GM18519 (cell line): ENCODE measurements around the gene SYTL3.
"Not testable (repeated sequence)": the region's sequence is repeated elsewhere in the genome, so short reads cannot be mapped to it uniquely, and the experiment has no call there.

Source experiments
- ATAC-seq: cut with Tn5 transposase; IDR thresholded peaks from one replicate; pipeline ENCODE4 v1.9.1; 2021; ENCODE audit warnings: mild to moderate bottlenecking, moderate library complexity; ENCODE audit not compliant: unreplicated experiment, low FRiP score

SYTL3 gene

DNA sequence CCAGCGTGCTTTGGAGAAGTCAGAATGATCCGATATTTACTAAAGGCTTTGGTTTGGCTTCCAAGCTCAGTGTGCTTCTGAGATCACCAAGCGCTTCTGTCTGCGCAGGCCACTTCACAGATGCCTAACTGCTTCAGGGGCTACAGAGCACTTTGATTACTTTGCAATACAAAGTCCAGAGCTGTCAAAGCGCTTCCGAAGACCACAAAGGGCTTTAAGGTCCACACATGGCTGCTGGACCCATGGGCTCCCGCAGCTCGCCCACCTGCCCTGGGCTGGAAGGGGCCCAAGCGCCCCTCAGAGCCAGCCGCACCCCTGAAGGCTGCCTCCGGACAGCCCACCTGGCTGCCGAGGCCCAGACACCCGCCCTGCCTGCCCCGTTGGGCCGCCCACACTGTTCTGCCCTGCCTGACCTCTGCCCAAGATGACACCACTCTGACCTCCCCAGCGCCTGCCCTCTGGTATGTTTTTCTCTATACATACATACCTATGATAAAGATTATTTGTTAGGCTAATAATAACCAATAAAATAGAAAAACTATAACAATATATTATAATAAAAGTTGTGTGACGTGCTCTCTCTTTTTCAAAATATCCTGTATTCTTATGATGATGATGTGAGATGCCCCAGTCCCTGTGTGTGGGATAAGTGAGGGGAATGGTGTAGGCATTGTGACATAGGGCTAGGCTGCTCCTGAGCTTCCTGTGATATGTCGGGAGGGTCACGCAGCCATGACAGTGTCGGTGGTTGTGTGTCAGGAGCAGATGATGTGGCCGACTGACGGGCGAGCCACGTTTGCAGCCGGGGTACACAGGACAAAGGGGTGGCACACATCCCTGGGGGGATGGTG is 27.9 kb upstream of the SYTL3 start:
- ATAC-seq = no peak

DNA sequence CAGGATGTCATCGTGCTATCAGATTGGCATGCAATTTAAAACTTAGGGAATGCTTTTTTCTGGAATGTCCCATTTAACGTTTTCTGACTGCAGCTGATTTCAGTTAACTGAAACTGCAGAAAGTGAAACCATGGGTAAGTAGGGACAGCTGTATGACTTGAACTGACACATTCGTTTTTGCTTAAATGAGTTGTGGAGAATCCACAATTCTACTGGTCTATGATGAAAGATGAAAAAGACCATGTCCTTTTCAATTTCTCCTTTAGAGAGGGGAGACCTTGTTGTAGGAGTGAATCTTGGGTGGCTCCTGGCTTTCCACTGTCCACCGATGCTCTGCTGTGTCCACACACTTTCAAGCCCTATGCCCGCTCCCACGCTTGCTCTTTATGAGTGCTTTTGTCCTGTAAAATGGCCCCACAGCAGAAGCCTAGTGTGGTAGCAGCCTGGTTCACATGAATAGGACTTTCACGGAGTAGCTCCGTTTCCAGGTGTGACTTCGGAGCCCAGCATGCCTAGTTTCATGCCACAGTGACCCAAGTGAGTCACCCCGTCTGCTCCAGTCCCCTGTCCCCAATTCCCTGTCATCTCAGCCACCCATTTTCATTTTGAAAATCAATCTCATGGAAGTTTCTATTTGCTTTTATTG is 27.2 kb upstream of the SYTL3 start:
- no peak for ATAC-seq

DNA sequence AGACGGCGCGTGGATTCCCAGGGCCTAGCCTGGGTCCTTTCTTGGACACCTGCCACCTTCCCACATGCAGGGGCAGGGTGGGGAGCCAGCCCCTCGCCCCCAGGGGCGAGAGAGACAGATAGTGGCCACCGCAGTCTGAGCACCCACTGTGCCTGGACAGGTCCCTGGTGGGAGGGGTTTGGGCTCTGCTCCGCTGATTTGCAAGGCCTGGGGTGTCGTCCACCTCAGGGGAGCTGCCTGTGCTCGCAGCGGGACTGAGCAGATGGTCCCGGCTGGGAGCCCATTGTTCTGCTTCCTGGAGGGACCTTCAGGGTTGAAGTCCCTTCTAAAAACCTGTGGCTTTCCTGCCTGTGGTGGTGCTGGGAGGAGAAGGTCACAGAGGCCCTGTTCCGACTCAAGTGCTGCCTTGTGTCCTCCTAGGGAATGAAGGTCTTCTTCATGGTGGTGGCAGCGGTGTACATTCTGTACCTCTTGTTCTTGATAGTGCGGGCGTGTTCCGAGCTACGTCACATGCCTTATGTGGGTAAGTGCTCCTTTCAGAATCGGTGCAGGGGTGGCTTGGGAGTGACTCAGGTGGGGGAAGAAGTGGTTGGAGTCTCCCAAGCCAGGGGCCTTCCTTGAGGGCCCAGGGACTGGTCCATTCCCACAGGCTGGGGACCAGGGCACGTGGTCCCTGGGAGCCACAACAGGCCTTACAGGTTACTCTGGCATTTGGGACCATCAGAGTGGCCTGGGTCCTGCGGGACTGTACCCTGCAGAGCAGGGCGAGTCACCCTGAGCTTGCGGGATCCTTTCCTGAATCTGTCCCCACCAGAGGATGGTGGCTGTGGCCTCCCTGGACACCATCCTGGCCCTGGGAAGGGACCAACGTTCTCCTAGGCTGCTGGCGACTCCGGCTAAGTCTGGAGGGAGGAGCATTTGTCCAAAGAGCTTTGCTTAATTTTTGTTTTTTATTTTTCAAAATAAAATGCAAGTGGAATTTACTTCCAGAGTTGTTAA is 24.9 kb upstream of the SYTL3 start:
- ATAC-seq = no peak

DNA sequence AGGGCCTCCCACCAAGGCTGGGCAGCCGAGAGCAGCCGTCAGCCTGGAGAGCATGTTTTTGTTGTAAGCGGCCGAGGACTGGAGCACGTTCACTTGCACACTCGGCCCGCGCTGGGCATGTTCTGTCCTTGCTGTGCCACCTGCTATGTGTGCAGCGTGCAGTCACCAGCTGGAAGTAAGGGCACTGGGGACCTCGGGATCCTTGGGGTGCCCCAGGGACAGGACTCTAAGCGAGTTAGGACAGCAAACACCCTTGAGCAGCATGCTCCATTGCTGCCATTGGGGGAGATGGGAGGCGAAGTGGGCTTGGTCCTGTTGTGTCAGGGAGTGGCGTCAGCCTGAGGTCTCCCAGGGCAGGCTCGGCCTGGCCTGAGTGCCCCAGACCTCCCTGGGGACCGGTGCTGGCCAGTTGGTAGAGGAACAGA is 24.0 kb upstream of the SYTL3 start:
- ATAC-seq = no peak

DNA sequence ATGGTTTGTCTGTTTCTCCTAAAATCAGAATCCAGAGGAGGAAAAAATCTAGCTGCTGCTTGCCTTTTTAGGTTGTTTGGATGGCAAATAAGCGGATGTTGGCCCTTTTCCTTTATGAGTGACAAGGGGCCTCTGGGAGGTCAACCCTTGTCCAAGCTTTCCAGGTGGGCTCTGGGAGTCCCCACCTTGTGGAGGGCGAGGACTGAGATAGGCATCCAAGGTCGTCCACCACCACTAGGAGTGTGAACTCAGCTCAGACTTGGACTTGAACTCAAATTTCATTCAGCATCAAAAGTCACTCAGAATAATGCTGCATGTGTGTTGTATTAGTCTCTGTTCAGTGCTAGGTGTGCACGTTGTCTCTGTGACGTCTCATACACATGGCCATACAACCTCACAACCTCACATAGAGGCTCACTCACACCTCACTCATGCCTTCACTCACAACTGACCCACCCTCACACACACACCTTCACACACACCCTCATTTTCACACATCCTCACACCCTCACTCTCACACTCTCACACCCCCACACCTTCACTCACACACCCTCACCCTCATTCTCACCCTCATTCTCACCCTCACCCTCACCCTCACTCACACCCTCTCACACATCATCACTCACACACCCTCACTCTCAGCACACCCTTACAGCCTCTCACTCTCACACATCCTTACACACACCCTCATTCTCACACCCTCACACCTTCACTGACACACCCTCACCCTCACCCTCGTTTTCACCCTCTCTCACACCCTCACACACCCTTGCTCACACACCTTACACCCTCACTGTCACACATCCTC is 23.3 kb upstream of the SYTL3 start:
- ATAC-seq = no peak

DNA sequence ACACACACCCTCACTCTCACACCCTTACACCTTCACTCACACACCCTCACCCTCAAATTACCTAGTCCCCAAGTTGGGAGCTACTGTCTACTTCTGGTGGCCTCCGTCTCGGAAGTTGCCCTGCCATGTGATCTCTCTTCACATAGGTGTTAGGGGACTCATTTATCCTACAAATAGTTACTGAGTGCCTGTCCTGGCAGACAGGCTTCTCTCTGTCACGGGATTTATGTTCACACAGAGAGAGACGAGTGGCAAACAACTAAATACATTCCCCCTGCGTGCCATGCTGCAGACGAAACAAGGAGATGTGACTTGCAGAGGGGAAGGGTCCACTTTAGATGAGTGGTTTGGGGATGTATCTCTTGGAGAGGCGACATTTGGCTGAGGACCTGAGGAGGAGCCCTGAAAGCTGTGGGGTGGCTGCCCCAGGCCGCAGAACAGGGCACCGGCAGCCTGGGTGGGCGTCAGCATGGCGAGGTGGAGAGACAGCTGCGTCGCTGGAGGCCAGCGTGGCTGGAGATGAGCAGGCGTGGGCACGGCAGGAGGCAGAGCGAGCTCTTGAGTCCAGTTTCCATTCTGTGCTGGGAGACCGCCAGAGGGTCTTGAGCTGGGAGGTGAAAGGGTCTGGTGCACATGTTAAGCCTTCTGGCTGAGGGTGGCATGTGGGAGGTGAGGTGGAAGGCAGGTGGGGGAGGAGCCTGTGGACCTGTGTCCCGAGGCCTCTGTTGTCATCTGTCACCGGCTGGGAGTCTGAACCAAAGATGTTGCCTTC is 22.5 kb upstream of the SYTL3 start:
- ATAC-seq = no peak

DNA sequence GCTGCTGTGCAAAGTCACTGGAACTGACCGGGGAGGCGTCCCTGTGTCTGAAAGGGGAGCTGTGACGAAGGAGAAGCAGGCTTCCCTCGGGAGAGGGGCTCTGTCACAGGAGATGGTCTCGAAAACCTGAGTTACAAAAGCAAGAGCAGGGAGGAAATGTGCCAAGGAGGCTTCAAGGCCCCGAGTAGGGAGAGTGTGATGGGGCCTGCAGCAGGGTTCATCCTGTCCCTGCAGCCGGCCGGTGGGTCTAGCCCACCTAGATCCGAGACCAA is 22.0 kb upstream of the SYTL3 start:
- ATAC-seq = no peak

DNA sequence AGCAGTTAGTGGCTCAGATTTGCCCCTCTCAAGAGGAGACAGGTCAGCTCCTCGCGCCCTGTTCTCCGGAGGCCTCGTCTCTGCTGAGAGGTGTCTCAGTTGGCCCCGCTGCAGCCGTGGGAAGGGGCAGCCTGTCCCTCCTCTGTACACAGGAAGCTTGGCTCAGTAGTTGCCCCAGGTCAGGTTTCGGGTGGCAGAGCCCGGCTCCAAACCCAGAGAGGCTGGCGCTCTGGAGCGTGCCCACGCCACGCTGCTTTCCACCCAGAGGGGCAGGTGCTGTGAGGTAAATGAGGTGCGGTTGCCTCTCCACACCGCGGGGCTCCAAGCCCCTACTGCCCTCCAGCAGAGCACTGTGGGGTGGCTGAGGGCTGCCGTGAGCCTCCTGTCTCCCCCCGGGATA is 21.3 kb upstream of the SYTL3 start:
- ATAC-seq = no peak

DNA sequence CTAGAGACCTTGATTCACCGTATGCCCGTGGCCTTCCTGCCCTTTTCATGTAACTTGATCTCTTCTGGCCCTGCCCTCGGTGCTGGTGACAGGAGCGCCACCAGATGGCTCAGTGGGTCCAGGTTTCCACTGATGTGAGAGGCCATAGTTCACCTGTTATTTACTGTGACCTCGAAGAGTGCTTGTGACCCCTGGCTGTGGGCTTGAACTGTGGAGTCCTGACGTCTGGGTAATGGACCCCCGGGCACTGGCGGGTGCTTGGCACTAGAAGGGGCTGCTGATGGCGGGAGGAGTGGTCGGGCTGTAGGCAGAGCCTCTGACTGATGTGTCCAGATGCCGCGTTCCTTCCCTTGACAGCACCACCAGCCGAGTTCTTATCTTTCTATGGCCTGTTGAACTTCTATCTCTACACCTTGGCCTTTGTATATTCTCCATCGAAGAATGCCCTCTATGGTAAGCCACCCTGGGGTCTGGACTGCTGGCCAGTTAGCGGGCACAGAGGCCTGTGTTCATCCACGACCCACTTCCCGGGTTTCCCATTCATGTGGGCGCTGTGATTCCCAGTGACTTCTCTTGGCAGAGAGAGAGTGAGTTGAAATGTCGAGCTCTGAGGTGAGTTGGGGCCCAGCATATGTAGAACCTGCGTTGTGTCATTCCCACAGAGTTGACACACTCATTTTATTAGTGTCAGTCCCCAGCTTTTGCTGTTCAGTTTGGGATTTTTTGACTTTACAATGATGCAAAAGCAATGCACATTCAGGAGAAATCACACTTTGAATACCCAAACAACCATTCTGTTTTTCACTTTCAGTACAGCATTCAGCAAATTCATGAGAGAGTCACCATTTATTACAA is 20.3 kb upstream of the SYTL3 start:
- ATAC-seq = no peak

DNA sequence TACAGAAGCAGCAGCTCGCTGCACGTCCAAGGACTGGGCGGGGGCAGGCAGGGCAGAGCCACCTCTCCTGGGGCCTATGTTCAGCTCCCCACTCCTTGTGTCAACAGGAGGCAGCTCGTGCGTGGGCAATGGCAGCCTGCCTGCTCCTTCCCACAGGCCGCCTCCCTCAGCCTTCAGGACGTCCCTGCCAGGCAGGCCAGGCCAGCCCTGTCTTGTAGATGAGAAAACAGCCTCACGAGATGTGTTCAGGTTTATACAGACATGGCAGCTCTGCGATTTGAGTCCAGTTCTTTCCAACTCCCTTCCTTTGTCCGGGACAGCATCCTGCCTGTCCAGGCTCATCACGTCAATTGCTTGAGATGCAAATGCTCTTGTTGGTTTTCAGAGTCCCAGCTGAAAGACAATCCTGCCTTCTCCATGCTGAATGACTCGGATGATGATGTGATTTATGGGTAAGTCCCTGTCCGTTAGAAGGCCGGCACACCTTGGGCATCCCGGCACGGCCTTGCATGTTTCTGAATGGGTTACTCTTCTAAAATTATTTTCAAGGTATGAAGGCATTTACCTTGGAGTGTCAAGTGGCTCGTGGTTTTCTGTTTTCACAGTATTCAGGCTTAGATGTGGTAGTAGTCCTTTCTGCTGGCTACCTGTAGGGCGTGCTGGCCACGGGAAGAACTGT is 18.8 kb upstream of the SYTL3 start:
- no peak for ATAC-seq

DNA sequence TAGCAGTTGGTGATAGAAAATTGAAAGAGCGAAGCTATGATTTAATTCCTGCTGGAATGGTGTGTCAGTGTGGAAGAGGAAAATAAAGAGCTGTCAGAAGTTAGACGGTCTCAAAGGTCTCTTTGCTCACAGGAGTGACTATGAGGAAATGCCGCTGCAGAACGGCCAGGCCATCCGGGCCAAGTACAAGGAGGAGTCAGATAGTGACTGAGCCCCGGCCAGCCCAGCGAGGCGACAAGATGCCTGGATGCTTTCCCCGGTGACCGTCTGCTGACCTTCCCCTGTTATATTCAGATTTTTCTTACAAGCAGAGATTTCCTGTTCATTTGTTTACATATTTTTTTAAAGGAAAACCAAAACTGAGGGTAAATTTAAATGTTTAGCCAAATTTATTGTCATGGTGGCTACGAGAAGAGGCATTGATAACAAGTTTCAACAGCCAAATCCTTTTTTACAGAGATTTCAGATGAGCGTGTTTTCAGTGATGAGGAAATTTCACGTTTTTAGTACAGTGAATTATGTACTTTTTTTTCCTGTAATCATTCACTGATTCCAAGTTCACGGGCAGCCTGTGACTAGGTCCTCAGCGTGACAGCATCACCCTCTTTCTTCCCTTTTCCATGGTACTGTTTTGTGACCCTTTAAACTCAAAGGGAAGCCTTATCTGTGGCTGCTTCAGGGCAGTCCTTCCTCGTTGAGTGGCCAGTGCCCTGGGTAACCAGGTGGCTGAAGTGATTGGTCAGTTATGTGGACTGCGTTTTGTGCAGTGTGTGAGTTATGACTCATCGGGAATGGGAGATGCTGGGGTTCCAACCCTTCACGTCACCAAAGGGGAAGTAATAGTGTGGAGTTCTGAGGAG is 17.9 kb upstream of the SYTL3 start:
- ATAC-seq = no peak

DNA sequence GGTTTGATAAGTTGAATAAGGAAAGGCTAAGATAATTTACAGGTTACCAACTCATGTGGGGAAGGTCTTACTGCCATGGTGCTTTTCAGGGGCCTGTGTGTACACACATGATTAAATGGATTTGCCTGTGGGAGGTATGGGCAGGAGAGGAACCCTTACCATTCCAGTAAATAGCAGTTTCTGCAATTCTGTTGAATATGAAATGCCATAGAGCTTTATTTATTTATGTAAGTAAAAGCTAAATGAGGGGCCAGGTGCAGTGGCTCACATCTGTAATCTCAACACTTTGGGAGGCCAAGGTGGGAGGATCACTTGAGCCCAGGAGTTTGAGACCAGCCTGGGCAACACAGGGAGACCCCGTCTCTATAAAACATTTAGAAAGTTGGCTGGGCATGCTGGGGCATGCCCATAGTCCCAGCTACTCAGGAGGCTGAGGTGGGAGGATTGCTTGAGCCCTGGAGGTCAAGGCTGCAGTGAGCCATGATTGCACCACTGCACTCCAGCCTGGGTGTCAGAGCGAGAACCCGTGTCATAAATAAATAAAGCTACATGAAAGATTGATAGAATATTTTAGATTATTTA is 17.2 kb upstream of the SYTL3 start:
- not testable (repeated sequence) for ATAC-seq

DNA sequence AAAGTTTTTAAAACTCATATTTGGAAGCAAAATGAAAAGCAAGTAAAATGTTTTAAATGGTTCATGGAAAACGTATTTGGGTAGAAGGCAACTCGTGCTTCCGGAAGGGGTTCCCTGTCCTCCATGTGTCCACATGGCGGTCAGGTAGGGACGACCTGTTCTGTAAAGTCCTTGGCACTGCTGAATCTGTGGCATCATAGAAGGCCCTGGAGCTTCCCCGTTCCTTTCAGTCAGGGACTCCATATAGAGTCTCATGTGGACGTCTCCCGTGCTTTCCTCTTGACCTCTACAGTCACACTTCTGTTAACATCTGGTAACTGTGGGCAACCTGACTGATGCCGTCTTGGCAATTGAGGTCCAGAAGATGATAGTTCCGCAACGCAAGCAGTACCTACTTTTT is 16.7 kb upstream of the SYTL3 start:
- ATAC-seq = no peak

DNA sequence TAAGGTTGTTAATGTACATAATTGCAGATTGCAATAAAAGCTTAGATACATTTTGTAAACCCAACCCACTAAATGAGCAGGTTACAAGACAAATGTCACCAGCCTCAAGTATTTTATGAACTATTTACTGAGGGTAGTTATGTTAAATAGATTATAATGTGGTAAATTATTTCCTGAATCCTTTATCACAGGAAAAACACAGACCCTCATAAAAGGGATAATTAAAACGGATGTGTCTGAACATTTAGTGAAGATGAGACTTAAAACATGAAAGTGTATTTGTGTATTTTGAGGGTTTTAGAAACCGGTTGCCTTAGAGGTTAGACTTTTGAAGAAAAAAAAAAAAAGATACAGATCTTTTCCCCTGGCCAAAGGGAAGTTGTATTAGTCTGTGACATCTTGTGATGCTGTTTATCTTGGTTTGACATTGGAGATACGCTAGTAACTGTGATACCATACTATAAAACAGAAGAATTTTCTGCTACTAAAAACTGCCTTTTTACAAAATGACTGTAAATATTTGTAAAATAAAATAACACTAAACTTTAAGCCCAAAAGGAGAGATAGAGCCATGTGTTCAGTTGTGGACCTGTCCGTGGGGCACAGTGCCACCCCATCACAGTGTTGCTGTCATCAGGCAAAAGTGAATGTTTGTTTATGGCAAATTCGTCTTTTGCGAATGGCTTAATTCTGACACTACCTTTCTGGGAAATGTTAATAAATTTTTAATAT is 15.0 kb upstream of the SYTL3 start:
- no peak for ATAC-seq

DNA sequence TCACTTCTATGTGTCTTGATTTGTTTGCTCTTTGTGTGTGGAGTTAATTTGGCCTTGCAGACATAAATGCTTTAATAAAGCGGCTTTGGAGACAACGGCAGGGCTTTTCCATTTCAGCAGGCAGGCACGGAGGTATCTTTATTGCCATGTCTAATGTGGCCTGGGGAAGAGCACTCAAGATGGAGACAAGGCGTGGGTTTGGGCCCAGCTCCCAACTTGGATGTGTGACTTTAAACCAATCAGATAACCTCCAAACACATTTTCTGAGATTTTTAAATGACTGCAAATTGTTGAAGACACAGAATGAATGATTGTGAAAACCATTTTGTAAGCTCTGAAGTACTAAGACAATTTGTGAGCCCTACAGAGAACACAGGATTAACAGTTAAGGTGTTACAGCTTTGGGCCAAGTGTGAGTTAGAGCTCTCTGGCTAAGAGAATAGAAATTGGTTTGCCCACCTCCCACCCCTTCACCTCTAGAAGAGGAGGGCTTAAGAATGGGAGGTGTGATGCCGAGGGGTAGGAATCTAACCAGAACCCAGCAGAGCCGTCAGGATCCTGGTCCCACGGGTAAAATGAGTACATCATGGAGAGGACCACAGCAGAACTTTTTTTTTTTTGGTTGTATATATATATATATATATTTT is 14.3 kb upstream of the SYTL3 start:
- ATAC-seq = no peak

DNA sequence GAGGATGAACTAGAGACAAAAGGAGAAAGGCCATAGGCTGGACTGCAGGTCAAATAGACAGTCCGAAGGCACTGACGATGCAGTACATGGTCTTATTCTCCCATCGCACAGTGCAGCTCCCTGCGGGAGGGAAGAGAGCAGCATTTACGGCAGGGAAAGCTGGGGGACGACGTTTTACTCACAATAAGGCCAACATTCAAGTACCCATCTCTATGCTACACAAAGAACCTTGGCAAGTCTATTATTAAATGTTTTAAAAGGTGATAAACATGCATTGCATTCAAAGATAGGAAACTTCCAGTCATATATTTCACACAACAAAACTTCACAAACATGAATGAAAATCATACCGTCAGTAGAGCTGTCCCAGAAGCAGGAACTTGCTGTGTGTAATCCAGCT is 13.1 kb upstream of the SYTL3 start:
- no peak for ATAC-seq
